ENCODE results near the gene C19orf25.

DNA sequence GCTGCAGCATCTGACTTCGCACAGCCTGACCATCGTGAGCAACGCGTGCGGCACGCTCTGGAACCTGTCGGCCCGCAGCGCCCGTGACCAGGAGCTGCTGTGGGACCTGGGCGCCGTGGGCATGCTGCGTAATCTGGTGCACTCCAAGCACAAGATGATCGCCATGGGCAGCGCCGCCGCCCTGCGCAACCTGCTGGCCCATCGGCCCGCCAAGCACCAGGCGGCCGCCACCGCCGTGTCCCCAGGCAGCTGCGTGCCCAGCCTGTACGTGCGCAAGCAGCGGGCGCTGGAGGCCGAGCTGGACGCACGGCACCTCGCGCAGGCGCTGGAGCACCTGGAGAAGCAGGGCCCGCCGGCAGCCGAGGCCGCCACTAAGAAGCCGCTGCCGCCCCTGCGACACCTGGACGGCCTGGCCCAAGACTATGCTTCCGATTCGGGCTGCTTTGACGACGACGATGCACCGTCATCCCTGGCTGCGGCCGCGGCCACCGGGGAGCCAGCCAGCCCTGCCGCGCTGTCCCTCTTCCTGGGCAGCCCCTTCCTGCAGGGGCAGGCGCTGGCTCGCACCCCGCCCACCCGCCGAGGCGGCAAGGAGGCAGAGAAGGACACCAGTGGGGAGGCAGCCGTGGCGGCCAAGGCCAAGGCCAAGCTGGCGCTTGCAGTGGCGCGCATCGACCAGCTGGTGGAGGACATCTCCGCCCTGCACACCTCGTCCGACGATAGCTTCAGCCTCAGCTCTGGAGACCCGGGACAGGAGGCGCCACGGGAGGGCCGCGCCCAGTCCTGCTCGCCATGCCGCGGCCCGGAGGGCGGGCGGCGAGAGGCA lies 13.6 kb downstream of the C19orf25 start:
- TF ChIP-seq, protein P1, sequence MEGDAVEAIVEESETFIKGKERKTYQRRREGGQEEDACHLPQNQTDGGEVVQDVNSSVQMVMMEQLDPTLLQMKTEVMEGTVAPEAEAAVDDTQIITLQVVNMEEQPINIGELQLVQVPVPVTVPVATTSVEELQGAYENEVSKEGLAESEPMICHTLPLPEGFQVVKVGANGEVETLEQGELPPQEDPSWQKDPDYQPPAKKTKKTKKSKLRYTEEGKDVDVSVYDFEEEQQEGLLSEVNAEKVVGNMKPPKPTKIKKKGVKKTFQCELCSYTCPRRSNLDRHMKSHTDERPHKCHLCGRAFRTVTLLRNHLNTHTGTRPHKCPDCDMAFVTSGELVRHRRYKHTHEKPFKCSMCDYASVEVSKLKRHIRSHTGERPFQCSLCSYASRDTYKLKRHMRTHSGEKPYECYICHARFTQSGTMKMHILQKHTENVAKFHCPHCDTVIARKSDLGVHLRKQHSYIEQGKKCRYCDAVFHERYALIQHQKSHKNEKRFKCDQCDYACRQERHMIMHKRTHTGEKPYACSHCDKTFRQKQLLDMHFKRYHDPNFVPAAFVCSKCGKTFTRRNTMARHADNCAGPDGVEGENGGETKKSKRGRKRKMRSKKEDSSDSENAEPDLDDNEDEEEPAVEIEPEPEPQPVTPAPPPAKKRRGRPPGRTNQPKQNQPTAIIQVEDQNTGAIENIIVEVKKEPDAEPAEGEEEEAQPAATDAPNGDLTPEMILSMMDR (IDR thresholded peaks at IDR 0.05): no peak
- TF ChIP-seq POLR2A (IDR thresholded peaks at IDR 0.05): no peak
